H1 (cell line): ENCODE data around the gene DCAF8. TPM values are rescaled to one million over a fixed set of nuclear protein-coding genes. Genes with fewer than 3 reads are reported as not detected.

Source experiments
- CTCF ChIA-PET: fragments of 300-600 bp; sonication (Branson Sonifier 250); formaldehyde crosslinking; loops from one replicate; lab custom pipeline; 2021; ENCODE audit not compliant: partially characterized antibody; lab: Charles Lee
- POLR2A ChIA-PET: fragments of 300-600 bp; sonication (Branson Sonifier 250); formaldehyde crosslinking; loops from one replicate; lab custom pipeline; 2021; ENCODE audit warnings: inconsistent platforms; ENCODE audit not compliant: partially characterized antibody; lab: Charles Lee
- DNase-seq, 2 experiments: peaks; one replicate each; pipeline versions ENCODE4 v3.0.0 to v3.0.0-alpha.2; 2010 to 2022; ENCODE audit warnings: low spot score in 2 of 2, low read depth in 1 of 2, mixed read lengths in 1 of 2
- FAIRE-seq: peaks from 2 replicates; lab custom pipeline; 2011; peaks lifted over from hg19 to GRCh38; lab: Jason Lieb, UNC
- H2AFZ ChIP-seq: 2 replicates; pipeline ENCODE4 v1.8.1; 2012; ENCODE audit warnings: low read length, inconsistent platforms
- H2AK5ac ChIP-seq: 2 replicates; pipeline ENCODE4 v1.6.1; 2013; ENCODE audit warnings: low read depth, low read length
- H2BK120ac ChIP-seq: replicated peaks from 2 replicates; pipeline ENCODE3; 2013; ENCODE audit warnings: low read depth, low read length, inconsistent platforms
- H2BK12ac ChIP-seq: 2 replicates; pipeline ENCODE4 v1.6.1; 2013; ENCODE audit warnings: low read depth, low read length
- H2BK15ac ChIP-seq: 2 replicates; pipeline ENCODE4 v1.6.1; 2013; ENCODE audit warnings: low read length
- H2BK20ac ChIP-seq: 2 replicates; pipeline ENCODE4 v1.6.1; 2013; ENCODE audit warnings: low read length
- H2BK5ac ChIP-seq: 2 replicates; pipeline ENCODE4 v1.6.1; 2013; ENCODE audit warnings: low read depth, low read length
- H3K14ac ChIP-seq: 2 replicates; pipeline ENCODE4 v1.6.1; 2013; ENCODE audit warnings: inconsistent platforms; ENCODE audit not compliant: insufficient read length
- H3K18ac ChIP-seq: 2 replicates; pipeline ENCODE4 v1.6.1; 2013; ENCODE audit warnings: low read length; ENCODE audit errors: extremely low read depth
- H3K23ac ChIP-seq: 2 replicates; pipeline ENCODE4 v1.6.1; 2013; ENCODE audit warnings: inconsistent platforms; ENCODE audit not compliant: insufficient read length
- H3K23me2 ChIP-seq: 2 replicates; pipeline ENCODE4 v1.6.1; 2013; ENCODE audit warnings: low read depth, low read length
- H3K27ac ChIP-seq: 2 replicates; pipeline ENCODE4 v1.6.1; 2011; ENCODE audit warnings: low read depth, low read length, inconsistent platforms
- H3K27me3 ChIP-seq, 4 experiments: replicated peaks in 1 of 4; 1 replicate in 1 of 4; 2 replicates in 3 of 4; pipeline versions ENCODE4 v1.6.1 to v1.8.1; 2011 to 2013; ENCODE audit warnings: low read length in 3 of 4, mild to moderate bottlenecking in 3 of 4, inconsistent platforms in 2 of 4, mixed read lengths in 2 of 4, moderate library complexity in 1 of 4; ENCODE audit not compliant: control insufficient read depth in 3 of 4, insufficient read depth in 3 of 4; ENCODE audit errors: extremely low read depth in 1 of 4
- H3K36me3 ChIP-seq, 4 experiments: 2 replicates each; pipeline versions ENCODE4 v1.6.1 to v1.8.1; 2011 to 2013; ENCODE audit warnings: mild to moderate bottlenecking in 4 of 4, low read length in 3 of 4, moderate library complexity in 2 of 4, control low read depth in 1 of 4, inconsistent platforms in 1 of 4; ENCODE audit not compliant: insufficient read depth in 4 of 4, control insufficient read depth in 2 of 4
- H3K4ac ChIP-seq: replicated peaks from 2 replicates; pipeline ENCODE3; 2013; ENCODE audit warnings: low read length, low read depth, mixed read lengths, inconsistent platforms; ENCODE audit not compliant: insufficient read length
- H3K4me1 ChIP-seq, 4 experiments: replicated peaks in 1 of 4; 1 replicate in 1 of 4; 2 replicates in 3 of 4; pipeline versions ENCODE4 v1.6.1 to v1.8.1; 2011 to 2013; ENCODE audit warnings: low read length in 3 of 4, inconsistent platforms in 2 of 4, mixed read lengths in 1 of 4; ENCODE audit not compliant: insufficient read depth in 4 of 4, control insufficient read depth in 3 of 4
- H3K4me2 ChIP-seq, 2 experiments: 2 replicates each; pipeline versions ENCODE4 v1.6.1 to v1.8.1; 2011 to 2013; ENCODE audit warnings: low read depth in 2 of 2, low read length in 2 of 2, control low read depth in 1 of 2, inconsistent platforms in 1 of 2, mild to moderate bottlenecking in 1 of 2; ENCODE audit not compliant: insufficient read depth in 1 of 2
- H3K4me3 ChIP-seq, 4 experiments: fragments of 200-600, 300-600 bp in 1 of 4; sonication (generic), shearing (Covaris generic), sonication (Bioruptor Twin) in 1 of 4; 2 replicates each; pipeline versions ENCODE4 v1.5.1 to v1.8.1; 2011 to 2016; ENCODE audit warnings: low read length in 4 of 4, low read depth in 3 of 4, control low read depth in 2 of 4, inconsistent platforms in 2 of 4, mild to moderate bottlenecking in 2 of 4, mixed read lengths in 1 of 4, moderate library complexity in 1 of 4; ENCODE audit not compliant: insufficient read depth in 2 of 4; ENCODE audit errors: extremely low read depth in 1 of 4
- H3K56ac ChIP-seq: replicated peaks from 2 replicates; pipeline ENCODE3; 2013; ENCODE audit warnings: low read depth, mild to moderate bottlenecking, mixed read lengths, low read length, inconsistent platforms; ENCODE audit not compliant: insufficient read length
- H3K79me1 ChIP-seq: 2 replicates; pipeline ENCODE4 v1.6.1; 2013; ENCODE audit warnings: low read depth, low read length, control low read depth
- H3K79me2 ChIP-seq, 2 experiments: 2 replicates each; pipeline versions ENCODE4 v1.6.1 to v1.8.1; 2012 to 2013; ENCODE audit warnings: low read length in 2 of 2, mild to moderate bottlenecking in 2 of 2, inconsistent platforms in 1 of 2; ENCODE audit not compliant: insufficient read depth in 2 of 2, control insufficient read depth in 1 of 2
- H3K9ac ChIP-seq, 4 experiments: replicated peaks in 1 of 4; 1 replicate in 1 of 4; 2 replicates in 3 of 4; pipeline versions ENCODE4 v1.6.1 to v1.8.1; 2011 to 2013; ENCODE audit warnings: low read depth in 3 of 4, low read length in 3 of 4, control low read depth in 2 of 4, mild to moderate bottlenecking in 2 of 4, moderate library complexity in 2 of 4, inconsistent platforms in 1 of 4; ENCODE audit errors: extremely low read depth in 1 of 4
- H3K9me3 ChIP-seq, 2 experiments: 2 replicates each; pipeline versions ENCODE4 v1.6.1 to v1.8.1; 2012 to 2013; ENCODE audit warnings: mild to moderate bottlenecking in 2 of 2, moderate library complexity in 2 of 2, control low read depth in 1 of 2, inconsistent platforms in 1 of 2, low read depth in 1 of 2, low read length in 1 of 2, mixed read lengths in 1 of 2; ENCODE audit not compliant: insufficient read depth in 2 of 2
- H4K20me1 ChIP-seq, 2 experiments: replicated peaks in 1 of 2; 2 replicates each; pipeline versions ENCODE3 to v1.8.1; 2011 to 2013; ENCODE audit warnings: inconsistent platforms in 2 of 2, low read length in 2 of 2, mild to moderate bottlenecking in 1 of 2; ENCODE audit not compliant: insufficient read depth in 2 of 2, control insufficient read depth in 1 of 2
- H4K5ac ChIP-seq: 2 replicates; pipeline ENCODE4 v1.6.1; 2013; ENCODE audit warnings: low read length, low read depth, mixed read lengths, inconsistent platforms; ENCODE audit not compliant: insufficient read length
- H4K8ac ChIP-seq: 2 replicates; pipeline ENCODE4 v1.8.0; 2013; ENCODE audit warnings: mild to moderate bottlenecking, moderate library complexity, low read length, inconsistent platforms; ENCODE audit not compliant: insufficient read depth; ENCODE audit errors: extremely low read depth
- H4K91ac ChIP-seq: replicated peaks from 2 replicates; pipeline ENCODE3; 2013; ENCODE audit warnings: low read length, mixed read lengths, inconsistent platforms; ENCODE audit not compliant: insufficient read length
- CBX8 ChIP-seq: fragments of 300-800, 300-1000 bp; sonication (generic); IDR thresholded peaks from 2 replicates; pipeline ENCODE4 v1.7.1; 2016; ENCODE audit warnings: low read depth, low read length, borderline replicate concordance
- PHF8 ChIP-seq: fragments of 200-600 bp; sonication (generic); conservative IDR thresholded peaks from 2 replicates; pipeline ENCODE4 v1.7.1; 2012; ENCODE audit warnings: low read depth, mild to moderate bottlenecking, inconsistent platforms, low read length, moderate library complexity
- RNF2 ChIP-seq: fragments of 200-900, 300-1000 bp; sonication (generic); IDR thresholded peaks from 2 replicates; pipeline ENCODE4 v1.7.1; 2016; ENCODE audit warnings: borderline replicate concordance, low read depth, mild to moderate bottlenecking, antibody characterized with exemption, low read length; ENCODE audit not compliant: poor library complexity, severe bottlenecking; ENCODE audit errors: missing control alignments
- SIX5 ChIP-seq: IDR thresholded peaks from 2 replicates; pipeline ENCODE4 v1.6.1; 2011; ENCODE audit warnings: mild to moderate bottlenecking, low read depth, low read length
- polyA plus RNA-seq, 7 experiments: library from polyadenylated mRNA; depleted of rRNA in 3 of 7; stranded (reverse) in 5 of 7; unstranded in 2 of 7; fragments of >200 nt in 5 of 7; fragments of 200-250 nt in 2 of 7; gene quantifications; 1 replicate in 5 of 7; 2 replicates in 1 of 7; 4 replicates in 1 of 7; pipeline versions ENCODE4 v1.2.1 to v1.2.3, GENCODE V29; 2011 to 2013; ENCODE audit warnings: missing spikeins in 2 of 7, mixed read lengths in 2 of 7
- total RNA-seq: library from RNA; stranded (reverse); fragmentation: NEBNext Ultra II Directional; extraction: Animal tissue kit (Norgen Biotek cat#: 25700); gene quantifications from 2 replicates; pipeline ENCODE4 v1.2.1, GENCODE V29; 2021
- TF ChIP-seq, protein P1 (sequence below): IDR thresholded peaks from 2 replicates; pipeline ENCODE4 v1.6.1; 2011; ENCODE audit warnings: low read depth, mild to moderate bottlenecking, low read length; ENCODE audit not compliant: insufficient read depth

Gene DCAF8
- total and polyA plus RNA-seq, 2 of the 8 experiments (the other 6 are each of a cell fraction or from before 2014, with no cell fraction given) = 68.2 to 110 TPM

DNA sequence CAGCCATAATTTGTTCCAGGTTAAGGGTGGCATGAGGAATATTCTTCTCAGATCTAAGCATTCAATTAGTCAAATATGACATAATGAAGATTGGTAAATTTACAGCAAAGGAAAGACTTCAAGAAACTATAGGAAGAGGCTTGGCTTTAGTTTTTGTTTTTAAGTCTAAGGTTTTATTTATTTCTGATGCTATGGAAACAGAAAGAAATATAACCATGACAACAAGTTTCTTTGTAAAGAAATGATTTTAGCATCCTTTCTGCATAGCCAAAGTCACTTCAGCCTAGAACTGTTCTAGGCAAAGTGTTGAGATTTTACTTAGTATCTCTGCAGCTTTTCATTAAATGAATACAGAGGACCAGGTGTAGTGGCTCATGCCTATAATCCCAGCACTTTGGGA lies 29.4 kb downstream of the DCAF8 start:
- no peak for DNase-seq
- no peak for FAIRE-seq
- H2BK5ac ChIP-seq = no peak overlapping the region
- TF ChIP-seq PHF8 = no peak
- TF ChIP-seq, protein P1, sequence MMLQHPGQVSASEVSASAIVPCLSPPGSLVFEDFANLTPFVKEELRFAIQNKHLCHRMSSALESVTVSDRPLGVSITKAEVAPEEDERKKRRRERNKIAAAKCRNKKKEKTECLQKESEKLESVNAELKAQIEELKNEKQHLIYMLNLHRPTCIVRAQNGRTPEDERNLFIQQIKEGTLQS = no peak
- TF ChIP-seq SIX5 = no peak
- TF ChIP-seq RNF2 = no peak
- no peak for TF ChIP-seq CBX8
- ChIA-PET CTCF (interaction anchor here (0.7 to 3.9 kb wide), 11 partner anchors 10 to 202 kb away, joined by 3 to 20 read pairs (median 5); no protein-coding TSS in a partner anchor), POLR2A (interaction anchor here (1.0 to 1.6 kb wide), 6 partner anchors 10 to 110 kb away, joined by 3 to 4 read pairs (median 4); no protein-coding TSS in a partner anchor)
- H3K36me3 ChIP-seq = peaks cover 12 to 67% (median 48%) of the 10 kb centered on the region in 4 experiments
- H4K5ac ChIP-seq = no peak overlapping the region
- no peak overlapping the region for H4K91ac ChIP-seq
- no peak overlapping the region for H3K4me2 ChIP-seq
- H3K56ac ChIP-seq = no peak overlapping the region
- H3K79me1 ChIP-seq = no peaks in the 10 kb centered on the region
- no peaks in the 10 kb centered on the region for H3K23me2 ChIP-seq
- H3K4me1 ChIP-seq = no peaks in the 10 kb centered on the region
- no peak overlapping the region for H2AK5ac ChIP-seq
- no peak overlapping the region for H4K8ac ChIP-seq
- no peaks in the 10 kb centered on the region for H3K9me3 ChIP-seq
- H2BK15ac ChIP-seq = no peak overlapping the region
- H3K4ac ChIP-seq = no peak overlapping the region
- no peak overlapping the region for H3K27ac ChIP-seq
- no peak overlapping the region for H3K9ac ChIP-seq
- no peak overlapping the region for H2AFZ ChIP-seq
- peaks cover 0 to 2% of the 10 kb centered on the region in 2 experiments for H4K20me1 ChIP-seq
- no peak overlapping the region for H3K4me3 ChIP-seq
- H3K79me2 ChIP-seq = no peaks in the 10 kb centered on the region
- H3K23ac ChIP-seq = no peak overlapping the region
- no peak overlapping the region for H3K14ac ChIP-seq
- no peak overlapping the region for H2BK120ac ChIP-seq
- H2BK20ac ChIP-seq = no peak overlapping the region
- no peaks in the 10 kb centered on the region for H3K27me3 ChIP-seq
- no peak overlapping the region for H2BK12ac ChIP-seq
- no peak overlapping the region for H3K18ac ChIP-seq
